ENCODE measurements around the gene ZC2HC1C. TPM values are rescaled to one million over a fixed set of nuclear protein-coding genes. Genes with fewer than 3 reads are reported as not detected.

Gene ZC2HC1C
- total and polyA plus RNA-seq, 5 donors = 6.9 to 10.8 (median 8.9) TPM

DNA sequence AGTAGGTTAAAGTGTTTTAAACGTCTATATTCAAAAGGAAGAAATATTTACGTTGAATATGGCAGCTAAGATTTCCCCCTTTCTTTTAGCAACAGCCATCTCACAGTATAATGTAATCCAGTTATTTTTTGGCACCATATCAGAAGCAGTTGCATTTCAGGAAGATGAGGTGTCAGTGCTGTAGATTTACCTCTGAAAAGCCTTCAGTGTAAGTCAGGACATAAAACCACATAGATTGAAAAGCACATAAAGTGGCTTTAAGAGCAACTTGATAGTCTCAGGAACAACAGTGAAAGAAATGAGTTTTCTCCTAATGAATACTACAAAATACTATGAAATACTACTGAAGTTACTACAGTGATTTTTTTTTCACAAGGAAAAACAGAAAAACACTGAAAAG lies 25.1 kb upstream of the ZC2HC1C start:
- no peak overlapping the region for H3K4me3 ChIP-seq (ENCODE audit: low read length)
- DNase-seq = no peak
- H3K27me3 ChIP-seq (ENCODE audit: control insufficient read depth, insufficient read depth) = no peaks in the 10 kb centered on the region
- no peak overlapping the region for H3K27ac ChIP-seq (ENCODE audit: low read length)
- no peaks in the 10 kb centered on the region for H3K4me1 ChIP-seq (ENCODE audit: control insufficient read depth, insufficient read depth, low read length)
- intact Hi-C loops (cut with DNase I) = no loop called here
- no peak for ATAC-seq
- WGBS = 30% methylated on average over 2 of the region's 2 CpGs
- no peaks in the 10 kb centered on the region for H3K9me3 ChIP-seq (ENCODE audit: control insufficient read depth, low read length)

DNA sequence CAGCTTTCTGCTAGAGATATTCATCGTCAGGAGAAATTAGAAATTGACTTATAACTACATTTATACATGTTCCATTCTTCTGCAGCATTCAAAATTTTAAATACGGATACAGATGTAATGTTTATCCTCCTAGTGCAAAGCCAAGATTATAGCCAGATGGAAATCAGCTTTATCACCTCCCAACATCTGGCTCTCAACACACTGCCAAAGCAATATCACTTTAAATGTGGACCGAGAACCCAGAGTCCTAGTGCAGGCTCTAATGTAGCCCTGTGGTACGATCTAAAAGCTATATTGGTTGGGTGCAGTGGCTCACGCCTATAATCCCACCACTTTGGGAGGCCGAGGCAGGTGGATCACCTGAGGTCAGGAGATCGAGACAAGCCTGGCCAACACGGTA lies 24.7 kb upstream of the ZC2HC1C start:
- H3K4me3 ChIP-seq (ENCODE audit: low read length) = no peak overlapping the region
- ATAC-seq (no peak), DNase-seq (no peak)
- no peak overlapping the region for H3K27ac ChIP-seq (ENCODE audit: low read length)
- H3K9me3 ChIP-seq (ENCODE audit: control insufficient read depth, low read length) = no peaks in the 10 kb centered on the region
- WGBS = 80% methylated on average over 8 of the region's 8 CpGs
- H3K4me1 ChIP-seq (ENCODE audit: control insufficient read depth, insufficient read depth, low read length) = no peaks in the 10 kb centered on the region
- intact Hi-C loops (cut with DNase I) = no loop called here
- no peaks in the 10 kb centered on the region for H3K27me3 ChIP-seq (ENCODE audit: control insufficient read depth, insufficient read depth)

DNA sequence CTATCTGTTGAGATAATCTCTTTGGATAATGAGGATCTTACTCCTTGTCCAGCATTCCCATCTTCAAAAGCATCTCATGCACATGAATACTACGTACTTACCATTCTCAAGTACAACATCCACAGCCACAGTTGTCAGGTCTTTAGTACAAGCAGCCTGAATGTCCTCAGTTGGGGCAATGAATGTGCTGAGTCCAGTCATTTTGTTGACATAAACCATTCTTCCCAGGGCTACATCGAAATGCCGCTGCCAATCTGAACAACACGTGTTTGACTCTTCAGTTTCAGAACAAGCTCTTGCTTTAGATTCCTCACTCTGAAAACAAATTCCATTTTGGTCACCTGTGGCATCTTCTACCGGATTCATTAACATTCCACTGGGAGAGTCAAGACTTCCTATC lies 23.2 kb upstream of the ZC2HC1C start:
- ATAC-seq = no peak
- intact Hi-C loops (cut with DNase I) = no loop called here

DNA sequence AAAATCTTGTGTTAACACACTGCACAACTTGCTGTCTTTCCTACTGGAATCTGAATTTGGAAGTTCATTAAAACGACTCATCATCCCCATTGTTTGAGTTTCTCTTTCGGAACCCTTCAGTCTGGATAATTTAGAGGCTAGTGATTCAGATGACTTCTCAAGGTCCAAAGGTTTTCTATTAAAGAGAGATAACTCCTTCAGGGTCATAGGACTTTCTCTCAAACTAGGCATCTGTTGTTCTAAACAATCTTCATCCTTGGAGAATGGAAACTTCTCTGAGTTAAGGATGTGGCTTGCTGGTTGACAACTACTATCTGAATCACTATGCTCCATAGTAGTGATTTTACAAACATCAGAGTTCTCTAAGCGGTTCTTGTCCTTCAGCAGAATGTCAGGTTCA lies 22.5 kb upstream of the ZC2HC1C start:
- 95% methylated on average over 3 of the region's 3 CpGs for WGBS
- H3K27ac ChIP-seq (ENCODE audit: low read length) = no peak overlapping the region
- H3K4me3 ChIP-seq (ENCODE audit: low read length) = no peak overlapping the region
- ATAC-seq = no peak
- intact Hi-C loops (cut with DNase I) = no loop called here
- H3K27me3 ChIP-seq (ENCODE audit: control insufficient read depth, insufficient read depth) = no peaks in the 10 kb centered on the region
- H3K9me3 ChIP-seq (ENCODE audit: control insufficient read depth, low read length) = no peaks in the 10 kb centered on the region
- no peaks in the 10 kb centered on the region for H3K4me1 ChIP-seq (ENCODE audit: control insufficient read depth, insufficient read depth, low read length)
- DNase-seq = no peak

More for the DNA sequence above, 23.2 kb upstream of the ZC2HC1C start:
- no peak for DNase-seq
- Histone ChIP-seq H3K4me1 (ENCODE audit: control insufficient read depth, insufficient read depth, low read length) (no peaks in the 10 kb centered on the region), H3K4me3 (ENCODE audit: low read length) (no peak overlapping the region), H3K27me3 (ENCODE audit: control insufficient read depth, insufficient read depth) (no peaks in the 10 kb centered on the region), H3K27ac (ENCODE audit: low read length) (no peak overlapping the region), H3K9me3 (ENCODE audit: control insufficient read depth, low read length) (no peaks in the 10 kb centered on the region)
- 78% methylated on average over 5 of the region's 5 CpGs for WGBS

DNA sequence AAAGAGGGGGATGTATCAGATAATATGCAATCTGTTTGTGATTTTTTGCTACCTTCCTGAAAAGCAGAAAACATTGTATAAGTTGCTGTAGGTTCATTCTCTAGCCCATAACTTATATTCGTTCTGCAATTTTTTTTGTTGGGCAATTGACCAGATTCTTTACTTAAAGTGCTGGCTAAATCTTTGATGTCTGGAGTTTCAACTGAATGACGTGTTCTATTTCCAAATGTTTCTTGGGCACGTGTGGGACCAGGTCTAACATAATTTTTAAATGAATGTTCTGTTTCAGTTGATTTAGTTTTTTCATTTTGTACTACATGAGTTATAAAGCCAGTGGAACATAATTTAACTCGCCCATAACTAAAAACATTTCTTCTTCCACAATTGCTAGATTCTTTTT lies 21.9 kb upstream of the ZC2HC1C start:
- Histone ChIP-seq H3K27ac (ENCODE audit: low read length) (no peak overlapping the region), H3K9me3 (ENCODE audit: control insufficient read depth, low read length) (no peaks in the 10 kb centered on the region), H3K4me3 (ENCODE audit: low read length) (no peak overlapping the region), H3K4me1 (ENCODE audit: control insufficient read depth, insufficient read depth, low read length) (no peaks in the 10 kb centered on the region), H3K27me3 (ENCODE audit: control insufficient read depth, insufficient read depth) (no peaks in the 10 kb centered on the region)
- ATAC-seq (no peak), DNase-seq (no peak)
- intact Hi-C loops (cut with DNase I) = no loop called here
- 94% methylated on average over 4 of the region's 4 CpGs for WGBS

DNA sequence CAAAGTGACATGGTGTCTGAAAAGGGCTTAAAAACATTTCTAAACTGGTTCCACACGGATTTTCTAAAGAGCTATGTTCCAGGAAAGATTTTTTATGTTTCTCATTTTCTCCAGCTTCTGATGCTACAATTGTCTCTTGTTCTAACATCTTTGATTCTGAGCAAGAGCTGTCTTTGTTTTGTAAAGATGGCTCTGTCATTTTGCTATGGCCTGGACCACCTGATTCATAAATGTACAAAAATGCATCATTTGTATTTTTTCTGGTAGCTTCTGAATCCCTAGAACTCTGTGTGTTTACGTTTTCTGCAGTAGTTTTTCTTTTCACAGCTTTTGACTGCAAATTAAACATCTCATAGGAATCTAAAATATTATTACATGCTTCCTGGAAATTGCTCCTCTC lies 21.3 kb upstream of the ZC2HC1C start:
- Histone ChIP-seq H3K4me1 (ENCODE audit: control insufficient read depth, insufficient read depth, low read length) (no peaks in the 10 kb centered on the region), H3K9me3 (ENCODE audit: control insufficient read depth, low read length) (no peaks in the 10 kb centered on the region), H3K4me3 (ENCODE audit: low read length) (no peak overlapping the region), H3K27ac (ENCODE audit: low read length) (no peak overlapping the region), H3K27me3 (ENCODE audit: control insufficient read depth, insufficient read depth) (no peaks in the 10 kb centered on the region)
- no peak for DNase-seq
- 76% methylated on average over 2 of the region's 2 CpGs for WGBS
- intact Hi-C loops (cut with DNase I) = no loop called here
- ATAC-seq = no peak

DNA sequence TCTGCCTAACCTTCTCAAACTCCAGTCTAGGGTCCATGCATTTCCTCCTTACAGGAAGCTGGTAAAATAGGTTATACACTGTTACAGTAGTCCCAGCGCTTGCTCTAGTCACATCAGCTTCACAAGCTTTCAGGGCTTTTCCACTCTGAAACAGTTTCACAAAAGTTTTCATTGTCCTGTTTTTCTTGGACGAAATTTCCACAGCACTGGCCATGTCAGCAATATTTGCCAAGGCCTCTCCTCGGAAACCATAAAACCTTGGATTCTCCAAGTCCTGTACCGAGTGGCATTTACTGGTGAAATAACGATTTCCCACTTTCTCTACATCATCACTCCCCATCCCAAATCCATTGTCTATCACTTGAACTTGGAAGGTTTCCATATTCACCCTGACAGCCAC lies 20.3 kb upstream of the ZC2HC1C start:
- 59% methylated on average over 5 of the region's 5 CpGs for WGBS
- Histone ChIP-seq H3K9me3 (ENCODE audit: control insufficient read depth, low read length) (no peaks in the 10 kb centered on the region), H3K27me3 (ENCODE audit: control insufficient read depth, insufficient read depth) (no peaks in the 10 kb centered on the region), H3K4me3 (ENCODE audit: low read length) (no peak overlapping the region), H3K4me1 (ENCODE audit: control insufficient read depth, insufficient read depth, low read length) (no peaks in the 10 kb centered on the region), H3K27ac (ENCODE audit: low read length) (peak overlapping the region; percentile 68)
- no peak for DNase-seq
- ATAC-seq = peak; percentile 45 to 66
- intact Hi-C loops (cut with DNase I) = no loop called here

DNA sequence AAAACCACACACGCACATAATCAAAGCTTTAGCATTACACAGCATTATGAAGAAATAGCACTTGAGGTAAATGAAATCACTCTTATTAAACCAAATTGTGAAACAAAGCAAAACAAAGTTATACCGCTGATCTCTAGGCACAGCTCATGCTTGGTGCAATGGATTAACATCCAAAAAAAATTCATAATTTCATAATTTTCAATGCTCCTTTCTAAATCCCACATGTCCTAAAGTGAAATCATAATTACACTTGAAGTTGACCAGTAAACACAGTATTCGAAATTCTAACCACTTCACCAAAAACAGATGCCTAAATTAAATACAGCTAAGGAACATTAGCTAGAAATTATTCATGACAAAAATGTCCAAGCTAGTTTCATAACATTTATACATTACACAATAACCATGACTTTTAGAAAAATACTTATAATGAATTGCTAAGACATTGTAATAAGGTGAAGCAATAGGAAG lies 19.7 kb upstream of the ZC2HC1C start:
- Histone ChIP-seq H3K27ac (ENCODE audit: low read length) (peak overlapping the region; percentile 68), H3K9me3 (ENCODE audit: control insufficient read depth, low read length) (no peaks in the 10 kb centered on the region), H3K4me3 (ENCODE audit: low read length) (no peak overlapping the region), H3K27me3 (ENCODE audit: control insufficient read depth, insufficient read depth) (no peaks in the 10 kb centered on the region), H3K4me1 (ENCODE audit: control insufficient read depth, insufficient read depth, low read length) (no peaks in the 10 kb centered on the region)
- WGBS = 75% methylated on average over 3 of the region's 3 CpGs
- no peak for DNase-seq
- intact Hi-C loops (cut with DNase I) = no loop called here
- no peak for ATAC-seq

DNA sequence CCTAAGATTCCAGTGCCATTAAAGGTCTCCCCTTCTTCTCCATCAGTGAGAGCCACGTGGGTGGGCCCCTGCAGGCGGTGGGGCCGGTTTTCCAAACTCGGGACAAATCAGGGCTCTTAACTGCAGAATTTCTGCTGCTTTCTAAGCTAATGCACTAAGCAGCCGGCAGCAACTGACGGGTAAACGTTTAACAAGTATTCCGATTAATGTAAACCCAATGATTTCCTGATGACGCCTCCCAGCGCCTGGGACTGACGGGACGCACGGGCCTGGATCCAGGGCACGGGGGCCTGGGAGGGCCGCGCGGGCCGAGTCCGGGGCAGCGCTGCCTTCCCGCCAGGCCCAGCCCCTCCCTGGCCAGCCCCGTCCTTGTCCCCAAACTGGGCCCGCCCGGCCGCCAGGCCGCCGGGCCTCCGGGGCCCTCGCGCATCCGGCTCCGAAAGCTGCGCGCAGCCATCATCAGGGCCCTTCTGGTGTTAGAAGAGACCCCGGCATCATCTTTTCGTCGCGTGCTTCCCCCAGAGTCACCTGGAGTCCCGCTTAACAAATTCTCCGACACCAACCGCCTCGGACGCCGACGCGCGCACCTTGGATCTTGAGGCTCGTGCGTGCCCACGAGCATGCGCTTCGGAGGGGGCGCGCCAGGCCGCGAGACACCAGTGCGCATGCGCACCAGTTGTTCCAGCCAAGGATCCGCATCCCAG lies 18.4 kb upstream of the ZC2HC1C start, which contains the start of gene MLH3:
TSS of gene MLH3 (minus strand) at position 616 of the 704 bp plus-strand sequence. CDS start 1,812 bp downstream, outside the sequence.
- peak; percentile 89 to 96 (median 95) for DNase-seq
- Histone ChIP-seq H3K9me3 (ENCODE audit: control insufficient read depth, low read length) (no peaks in the 10 kb centered on the region), H3K27ac (ENCODE audit: low read length) (peak within 1 kb of the TSS; percentile 53), H3K4me3 (ENCODE audit: low read length) (peak within 1 kb of the TSS; percentile 70), H3K27me3 (ENCODE audit: control insufficient read depth, insufficient read depth) (no peaks in the 10 kb centered on the region), H3K4me1 (ENCODE audit: control insufficient read depth, insufficient read depth, low read length) (no peaks in the 10 kb centered on the region)
- ATAC-seq = peak; percentile 94 to 96
- WGBS = under 1% methylated on average over 59 of the region's 59 CpGs
- intact Hi-C loops (cut with DNase I) = no loop called here

DNA sequence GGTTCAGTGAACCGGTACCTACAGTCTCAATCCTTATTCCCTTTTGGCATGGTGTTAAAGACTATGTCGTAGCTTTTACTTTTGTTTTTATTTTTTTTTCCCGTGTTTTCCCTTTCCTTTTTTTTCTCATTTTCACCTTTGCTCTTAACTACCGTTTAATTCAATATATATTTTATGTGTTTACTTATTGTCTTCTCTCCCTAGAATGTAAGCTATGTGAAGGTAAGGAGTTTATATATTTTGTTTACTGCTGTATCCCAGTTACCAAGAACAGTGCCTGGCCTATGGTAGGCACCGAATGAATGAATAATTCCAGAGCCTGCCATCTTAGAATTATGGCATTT lies 17.9 kb upstream of the ZC2HC1C start:
- ATAC-seq = no peak

DNA sequence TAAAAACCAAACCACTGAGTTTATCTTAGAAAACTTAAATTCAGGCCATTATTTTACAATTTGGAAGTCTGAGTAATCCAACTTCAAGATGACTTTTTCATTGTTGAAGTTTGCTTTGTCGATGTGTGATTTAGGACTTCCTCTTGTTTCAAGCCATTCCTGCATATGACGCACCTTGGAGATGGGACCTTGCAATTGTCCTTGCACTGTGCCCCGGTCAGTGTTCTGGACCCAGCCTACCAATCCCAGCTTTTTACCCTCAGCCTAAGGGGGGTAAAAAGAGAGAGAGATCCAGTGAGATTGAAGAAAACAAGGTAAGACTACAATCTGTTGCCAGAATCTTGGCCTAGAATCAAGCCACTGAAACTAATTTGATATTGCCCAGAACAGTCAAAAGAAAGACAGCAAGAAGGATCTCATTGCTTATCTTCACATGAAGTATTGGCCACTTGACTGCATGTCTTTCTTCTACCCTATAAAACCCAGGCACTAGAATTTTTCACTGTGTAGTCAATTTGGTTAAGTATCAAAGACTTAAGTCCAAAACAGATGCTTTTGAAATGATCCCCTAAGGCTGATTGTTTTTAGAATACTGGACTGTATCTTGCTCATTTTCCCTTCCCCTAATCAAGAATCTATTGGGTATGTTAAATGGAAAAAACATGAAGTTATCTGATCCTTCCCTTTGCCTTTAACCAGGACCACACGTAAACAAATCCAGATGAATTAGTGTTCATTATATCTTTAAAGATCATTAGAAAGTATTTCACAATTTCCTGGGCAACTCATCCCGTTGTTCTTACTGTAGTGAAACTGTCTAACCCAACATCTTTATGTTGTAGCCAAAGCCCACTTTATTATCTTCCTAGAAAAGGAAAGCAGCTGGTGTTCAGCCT lies 15.8 kb upstream of the ZC2HC1C start:
- Histone ChIP-seq H3K9me3 (ENCODE audit: control insufficient read depth, low read length) (no peaks in the 10 kb centered on the region), H3K27me3 (ENCODE audit: control insufficient read depth, insufficient read depth) (no peaks in the 10 kb centered on the region), H3K4me1 (ENCODE audit: control insufficient read depth, insufficient read depth, low read length) (no peaks in the 10 kb centered on the region), H3K27ac (ENCODE audit: low read length) (no peak overlapping the region), H3K4me3 (ENCODE audit: low read length) (no peak overlapping the region)
- intact Hi-C loops (cut with DNase I) = no loop called here
- ATAC-seq = no peak
- no peak for DNase-seq
- 66% methylated on average over 5 of the region's 5 CpGs for WGBS

More for the DNA sequence above, 17.9 kb upstream of the ZC2HC1C start:
- no peak overlapping the region for H3K27ac ChIP-seq (ENCODE audit: low read length)
- H3K4me1 ChIP-seq (ENCODE audit: control insufficient read depth, insufficient read depth, low read length) = no peaks in the 10 kb centered on the region
- peak overlapping the region; percentile 70 for H3K4me3 ChIP-seq (ENCODE audit: low read length)
- intact Hi-C loops (cut with DNase I) = no loop called here
- 29% methylated on average over 5 of the region's 5 CpGs for WGBS
- DNase-seq = no peak
- H3K27me3 ChIP-seq (ENCODE audit: control insufficient read depth, insufficient read depth) = no peaks in the 10 kb centered on the region
- no peaks in the 10 kb centered on the region for H3K9me3 ChIP-seq (ENCODE audit: control insufficient read depth, low read length)
